ENCODE data around the gene FRY.

DNA sequence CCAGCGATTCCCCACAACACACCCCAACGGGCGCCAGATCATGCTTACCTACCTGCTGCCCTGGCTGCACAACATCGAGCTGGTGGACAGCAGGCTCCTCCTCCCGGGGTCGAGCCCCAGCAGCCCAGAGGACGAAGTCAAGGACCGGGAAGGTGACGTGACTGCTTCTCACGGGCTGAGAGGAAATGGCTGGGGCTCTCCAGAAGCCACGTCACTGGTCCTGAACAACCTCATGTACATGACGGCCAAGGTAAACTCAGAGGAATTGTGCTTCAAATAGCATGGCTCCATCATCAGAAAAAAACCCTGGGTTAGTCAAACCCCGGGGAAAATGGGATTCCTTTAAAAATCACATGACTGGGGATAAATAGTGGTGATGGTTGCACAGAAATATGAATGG is 177.3 kb downstream of the FRY start:
- TF ChIP-seq POLR2A (IDR thresholded peaks at IDR 0.05) (no peak), POLR2AphosphoS5 (IDR thresholded peaks at IDR 0.05) (no peak)
- TF ChIP-seq, protein P1, sequence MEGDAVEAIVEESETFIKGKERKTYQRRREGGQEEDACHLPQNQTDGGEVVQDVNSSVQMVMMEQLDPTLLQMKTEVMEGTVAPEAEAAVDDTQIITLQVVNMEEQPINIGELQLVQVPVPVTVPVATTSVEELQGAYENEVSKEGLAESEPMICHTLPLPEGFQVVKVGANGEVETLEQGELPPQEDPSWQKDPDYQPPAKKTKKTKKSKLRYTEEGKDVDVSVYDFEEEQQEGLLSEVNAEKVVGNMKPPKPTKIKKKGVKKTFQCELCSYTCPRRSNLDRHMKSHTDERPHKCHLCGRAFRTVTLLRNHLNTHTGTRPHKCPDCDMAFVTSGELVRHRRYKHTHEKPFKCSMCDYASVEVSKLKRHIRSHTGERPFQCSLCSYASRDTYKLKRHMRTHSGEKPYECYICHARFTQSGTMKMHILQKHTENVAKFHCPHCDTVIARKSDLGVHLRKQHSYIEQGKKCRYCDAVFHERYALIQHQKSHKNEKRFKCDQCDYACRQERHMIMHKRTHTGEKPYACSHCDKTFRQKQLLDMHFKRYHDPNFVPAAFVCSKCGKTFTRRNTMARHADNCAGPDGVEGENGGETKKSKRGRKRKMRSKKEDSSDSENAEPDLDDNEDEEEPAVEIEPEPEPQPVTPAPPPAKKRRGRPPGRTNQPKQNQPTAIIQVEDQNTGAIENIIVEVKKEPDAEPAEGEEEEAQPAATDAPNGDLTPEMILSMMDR (IDR thresholded peaks at IDR 0.05 in 8 of 11, conservative IDR thresholded peaks at IDR 0.05 in 3 of 11) = no peak
